Measurements from ENCODE around the gene TSSK2. TPM values are rescaled to one million over a fixed set of nuclear protein-coding genes. Genes with fewer than 3 reads are reported as not detected.

Gene TSSK2
- total and polyA plus RNA-seq, 4 donors: 0.08 to 0.25 (median 0.08) TPM; not detected in 1

GRCh38 chr22:19164425-19164824, 33.3 kb downstream of the TSSK2 start:
- Histone ChIP-seq H3K36me3 (ENCODE audit: control insufficient read depth in 4 of 4, insufficient read depth in 4 of 4, low read length in 4 of 4) (no peaks in the 10 kb centered on the region), H3K4me3 (no peak overlapping the region), H3K9ac (ENCODE audit: insufficient read depth in 1 of 2, low read length in 2 of 2) (no peak overlapping the region), H3K27ac (ENCODE audit: low read depth in 1 of 2, low read length in 1 of 2) (no peak overlapping the region), H3K9me3 (ENCODE audit: control insufficient read depth in 4 of 4, insufficient read depth in 3 of 4, low read length in 3 of 4) (no peaks in the 10 kb centered on the region), H3K4me1 (ENCODE audit: control insufficient read depth in 5 of 5, insufficient read depth in 5 of 5, low read length in 5 of 5) (peaks cover 0 to under 1% (median 0%) of the 10 kb centered on the region in 5 donors), H3K27me3 (ENCODE audit: control insufficient read depth in 3 of 3, insufficient read depth in 3 of 3, low read length in 2 of 3) (peaks cover 0 to 28% (median 16%) of the 10 kb centered on the region in 3 donors)
- WGBS, 2 donors: 93 to 96% methylated on average over 6 of the region's 6 CpGs
- ATAC-seq (ENCODE audit: insufficient read depth, low FRiP score) (no peak), DNase-seq (no peak)
- no peak for TF ChIP-seq CTCF (IDR thresholded peaks at IDR 0.05; ENCODE audit: control extremely low read depth, extremely low read depth)

DNA sequence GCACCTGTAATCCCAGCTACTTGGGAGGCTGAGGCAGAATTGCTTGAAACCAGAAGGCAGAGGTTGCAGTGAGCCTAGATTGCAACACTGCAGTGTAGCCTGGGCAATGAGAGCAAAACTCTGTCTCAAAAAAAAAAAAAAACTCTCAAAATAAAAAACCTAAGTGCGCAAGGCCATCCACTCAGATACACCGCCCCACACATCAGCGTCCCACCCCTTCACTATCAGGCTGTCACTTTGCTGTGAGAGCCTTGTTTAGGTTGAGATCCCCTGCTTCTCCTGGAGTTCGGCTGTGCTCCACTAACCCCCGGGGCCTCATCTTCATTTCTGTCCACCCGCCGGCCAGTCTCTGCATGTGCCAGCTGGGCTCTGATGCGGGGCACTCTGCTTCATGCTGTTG, 35.3 kb downstream of the TSSK2 start:
- no peak for DNase-seq
- ATAC-seq (ENCODE audit: insufficient read depth, low FRiP score): no peak

DNA sequence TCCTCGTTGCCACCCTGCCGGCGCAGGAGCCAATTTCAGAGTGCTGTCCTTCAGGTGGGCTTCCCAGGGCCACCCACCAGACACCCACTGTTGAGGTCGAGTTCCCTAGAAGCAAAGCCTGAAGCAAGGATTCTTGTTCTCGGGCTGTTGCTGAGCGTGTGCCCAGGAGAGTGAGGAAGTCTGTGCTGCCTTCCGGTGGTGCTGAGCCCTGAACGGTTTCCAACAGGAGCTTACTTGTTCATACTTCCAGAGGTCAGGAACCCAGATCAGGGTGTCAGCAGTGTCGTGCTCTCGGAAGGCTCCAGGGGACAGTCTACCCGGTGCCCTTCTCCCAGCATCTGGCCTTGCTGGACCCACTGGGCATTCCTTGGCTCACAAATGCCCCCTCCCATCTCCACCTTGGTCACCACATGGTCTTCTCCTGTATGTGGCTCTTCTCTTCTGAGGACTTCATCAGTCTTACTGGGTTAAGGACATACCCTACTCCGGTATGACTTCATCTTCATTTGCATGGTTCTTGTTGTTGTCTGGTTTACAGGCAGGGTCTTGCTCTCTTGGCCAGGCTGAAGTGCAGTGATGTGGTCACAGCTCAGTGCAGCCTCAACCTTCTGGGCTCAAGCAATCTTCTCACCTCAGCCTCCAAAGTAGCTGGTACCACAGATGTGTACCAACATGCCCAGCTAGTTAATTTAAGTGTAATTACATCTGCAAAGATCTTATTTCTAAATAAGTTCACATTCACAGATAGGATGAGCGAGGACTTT, 36.2 kb downstream of the TSSK2 start:
- ATAC-seq (ENCODE audit: insufficient read depth, low FRiP score) (no peak), DNase-seq (no peak)
- Histone ChIP-seq H3K36me3 (ENCODE audit: control insufficient read depth in 4 of 4, insufficient read depth in 4 of 4, low read length in 4 of 4) (peaks cover 0 to 2% (median 0%) of the 10 kb centered on the region in 4 donors), H3K27me3 (ENCODE audit: control insufficient read depth in 3 of 3, insufficient read depth in 3 of 3, low read length in 2 of 3) (peaks cover 0 to 38% (median 18%) of the 10 kb centered on the region in 3 donors), H3K9ac (ENCODE audit: insufficient read depth in 1 of 2, low read length in 2 of 2) (no peak overlapping the region), H3K27ac (ENCODE audit: low read depth in 1 of 2, low read length in 1 of 2) (no peak overlapping the region), H3K4me1 (ENCODE audit: control insufficient read depth in 5 of 5, insufficient read depth in 5 of 5, low read length in 5 of 5) (peaks cover 0 to 16% (median 2%) of the 10 kb centered on the region in 5 donors), H3K9me3 (ENCODE audit: control insufficient read depth in 4 of 4, insufficient read depth in 3 of 4, low read length in 3 of 4) (no peaks in the 10 kb centered on the region), H3K4me3 (no peak overlapping the region)
- WGBS, 2 donors: 76 to 79% methylated on average over 13 of the region's 13 CpGs
- TF ChIP-seq CTCF (IDR thresholded peaks at IDR 0.05; ENCODE audit: control extremely low read depth, extremely low read depth): no peak

More for the DNA sequence above, 35.3 kb downstream of the TSSK2 start:
- Histone ChIP-seq H3K27ac (ENCODE audit: low read depth in 1 of 2, low read length in 1 of 2) (no peak overlapping the region), H3K27me3 (ENCODE audit: control insufficient read depth in 3 of 3, insufficient read depth in 3 of 3, low read length in 2 of 3) (peaks cover 0 to 38% (median 18%) of the 10 kb centered on the region in 3 donors), H3K4me3 (no peak overlapping the region), H3K9me3 (ENCODE audit: control insufficient read depth in 4 of 4, insufficient read depth in 3 of 4, low read length in 3 of 4) (no peaks in the 10 kb centered on the region), H3K9ac (ENCODE audit: insufficient read depth in 1 of 2, low read length in 2 of 2) (no peak overlapping the region), H3K4me1 (ENCODE audit: control insufficient read depth in 5 of 5, insufficient read depth in 5 of 5, low read length in 5 of 5) (peaks cover 0 to 12% (median 0%) of the 10 kb centered on the region in 5 donors), H3K36me3 (ENCODE audit: control insufficient read depth in 4 of 4, insufficient read depth in 4 of 4, low read length in 4 of 4) (no peaks in the 10 kb centered on the region)
- TF ChIP-seq CTCF (IDR thresholded peaks at IDR 0.05; ENCODE audit: control extremely low read depth, extremely low read depth): no peak
- 81 to 84% methylated on average over 8 of the region's 8 CpGs for WGBS, 2 donors

Data from lung (tissue), 12 donors.